PC-9 (cell line): Measurements from ENCODE around the gene MAN1A1. TPM values are rescaled to one million over a fixed set of nuclear protein-coding genes. Genes with fewer than 3 reads are reported as not detected.

Experiments used
- BruUV-seq: library from RNA; stranded (reverse); fragments of 400-500 nt; replicated peaks from 2 replicates; lab custom pipeline; 2021; lab: Mats Ljungman, UMichigan
- CTCF ChIA-PET: fragments of 300-600 bp; sonication (Branson Sonifier 250); formaldehyde crosslinking; loops from one replicate; lab custom pipeline; 2022; ENCODE audit warnings: antibody characterized with exemption; lab: Charles Lee
- POLR2A ChIA-PET: fragments of 300-600 bp; sonication (Branson Sonifier 250); formaldehyde crosslinking; loops from one replicate; lab custom pipeline; 2022; ENCODE audit warnings: antibody characterized with exemption; ENCODE audit not compliant: unreplicated experiment; lab: Charles Lee
- DNase-seq, 2 experiments: peaks; one replicate each; pipeline versions ENCODE4 v3.0.0 to v3.0.0-alpha.2; 2015 to 2022; ENCODE audit warnings: mixed read lengths in 1 of 2
- H2AFZ ChIP-seq: fragments of 200-600 bp; sonication (generic); 2 replicates; pipeline ENCODE4 v1.8.1; 2017; ENCODE audit warnings: antibody characterized with exemption
- H3F3A ChIP-seq: fragments of 200-600 bp; sonication (generic); 2 replicates; pipeline ENCODE4 v1.8.1; 2017; ENCODE audit warnings: antibody characterized with exemption, mild to moderate bottlenecking, low read depth; ENCODE audit not compliant: insufficient read depth
- H3K27ac ChIP-seq: fragments of 200-600 bp; sonication (generic); 2 replicates; pipeline ENCODE4 v1.6.1; 2016; ENCODE audit warnings: mixed run types
- H3K27me3 ChIP-seq: fragments of 200-600 bp; sonication (generic); 2 replicates; pipeline ENCODE4 v1.6.1; 2016; ENCODE audit warnings: low read depth, mixed run types; ENCODE audit not compliant: insufficient read depth
- H3K36me3 ChIP-seq: fragments of 200-600 bp; sonication (generic); 2 replicates; pipeline ENCODE4 v1.6.1; 2016; ENCODE audit warnings: low read depth, mixed run types
- H3K4me1 ChIP-seq: fragments of 200-600 bp; sonication (generic); replicated peaks from 2 replicates; pipeline ENCODE4 v1.6.1; 2016; ENCODE audit warnings: mixed run types; ENCODE audit not compliant: insufficient read depth
- H3K4me2 ChIP-seq: fragments of 200-600 bp; sonication (generic); 2 replicates; pipeline ENCODE4 v1.6.1; 2017; ENCODE audit warnings: mixed run types
- H3K4me3 ChIP-seq: fragments of 200-600 bp; sonication (generic); 2 replicates; pipeline ENCODE4 v1.6.1; 2016; ENCODE audit warnings: mixed run types
- H3K79me2 ChIP-seq: fragments of 200-600 bp; sonication (generic); 2 replicates; pipeline ENCODE4 v1.6.1; 2017; ENCODE audit warnings: low read depth, mixed run types
- H3K9me2 ChIP-seq: fragments of 200-600 bp; sonication (generic); 2 replicates; pipeline ENCODE4 v1.8.1; 2017; ENCODE audit warnings: mild to moderate bottlenecking; ENCODE audit not compliant: insufficient read depth
- H3K9me3 ChIP-seq: fragments of 200-600 bp; sonication (generic); 2 replicates; pipeline ENCODE4 v1.8.1; 2016; ENCODE audit warnings: low read depth; ENCODE audit not compliant: insufficient read depth
- H4K20me1 ChIP-seq: fragments of 200-600 bp; sonication (generic); 2 replicates; pipeline ENCODE4 v1.8.1; 2017; ENCODE audit not compliant: insufficient read depth
- CTCF ChIP-seq: fragments of 200-600 bp; sonication (generic); conservative IDR thresholded peaks from 2 replicates; pipeline ENCODE4 v1.6.1; 2017; ENCODE audit warnings: mixed run types, antibody characterized with exemption, mild to moderate bottlenecking, moderate library complexity
- EZH2 ChIP-seq: fragments of 200-600 bp; sonication (generic); IDR thresholded peaks from 2 replicates; pipeline ENCODE4 v1.8.0; 2017; ENCODE audit warnings: antibody characterized with exemption, low read depth
- intact Hi-C: fragments of 100-400 bp; cut with micrococcal nuclease; formaldehyde crosslinking; loops from one replicate; pipeline ENCODE4 v1.10.0; 2022; ENCODE audit not compliant: unreplicated experiment
- total RNA-seq: library from RNA; stranded (reverse); gene quantifications from 2 replicates; pipeline ENCODE4 v1.2.3, GENCODE V29; 2021

The MAN1A1 gene
- total RNA-seq, 1 experiment from 2014 or later: 13.4 TPM

- no peak overlapping the region for H3K4me2 ChIP-seq
- no peak overlapping the region for H3K4me3 ChIP-seq
- H4K20me1 ChIP-seq: no peaks in the 10 kb centered on the region; the same call in 1 of the 2 replicates
- H3K36me3 ChIP-seq: no peaks in the 10 kb centered on the region
- peaks cover 12% of the 10 kb centered on the region; the same call in 1 of the 2 replicates for H3K9me3 ChIP-seq
- no peak for TF ChIP-seq EZH2
- TF ChIP-seq CTCF: no peak
- no peaks in the 10 kb centered on the region for H3K79me2 ChIP-seq
- ChIA-PET POLR2A (no interaction called here), CTCF (no interaction called here)
- no peak overlapping the region for H3K27ac ChIP-seq
- intact Hi-C loops: loop anchor here (10.0 kb wide), 1 partner anchor 133 kb away; no protein-coding TSS in a partner anchor
- H2AFZ ChIP-seq: no peak overlapping the region
- H3K9me2 ChIP-seq: no peaks in the 10 kb centered on the region
- H3K4me1 ChIP-seq: no peaks in the 10 kb centered on the region
- H3F3A ChIP-seq: no peaks in the 10 kb centered on the region
- peak in 1 of 2 experiments; percentile 25 for DNase-seq
- no peaks in the 10 kb centered on the region for H3K27me3 ChIP-seq
- BruUV-seq: no TSS peak
Observed at GRCh38 chr6:119267126-119267905, 82.2 kb downstream of the MAN1A1 start.

GRCh38 chr6:119264854-119265397 lies 84.6 kb downstream of the MAN1A1 start:
- H3K4me3 ChIP-seq: no peak overlapping the region
- no peaks in the 10 kb centered on the region for H3K36me3 ChIP-seq
- intact Hi-C loops: loop anchor here (10.0 kb wide), 1 partner anchor 130 kb away; no protein-coding TSS in a partner anchor
- ChIA-PET POLR2A (no interaction called here), CTCF (no interaction called here)
- no peaks in the 10 kb centered on the region for H3K9me2 ChIP-seq
- no peak for TF ChIP-seq EZH2
- TF ChIP-seq CTCF: no peak
- no peaks in the 10 kb centered on the region for H3K27me3 ChIP-seq
- peaks cover 3% of the 10 kb centered on the region; the same call in 1 of the 2 replicates for H4K20me1 ChIP-seq
- DNase-seq: peak in 1 of 2 experiments; percentile 13
- H3K9me3 ChIP-seq: no peaks in the 10 kb centered on the region
- no TSS peak for BruUV-seq
- no peak overlapping the region for H2AFZ ChIP-seq
- no peaks in the 10 kb centered on the region for H3K79me2 ChIP-seq
- no peak overlapping the region for H3K4me2 ChIP-seq
- H3F3A ChIP-seq: peaks cover 23% of the 10 kb centered on the region
- H3K27ac ChIP-seq: no peak overlapping the region
- H3K4me1 ChIP-seq: peaks cover 16% of the 10 kb centered on the region

GRCh38 chr6:119262612-119263011 lies 86.9 kb downstream of the MAN1A1 start:
- no peak overlapping the region for H3K4me2 ChIP-seq
- peaks cover 24% of the 10 kb centered on the region for H3F3A ChIP-seq
- ChIA-PET CTCF (no interaction called here), POLR2A (no interaction called here)
- no peaks in the 10 kb centered on the region for H3K36me3 ChIP-seq
- intact Hi-C loops: loop anchor here (10.0 kb wide), 1 partner anchor 128 kb away; no protein-coding TSS in a partner anchor
- no peak overlapping the region for H3K27ac ChIP-seq
- H3K79me2 ChIP-seq: no peaks in the 10 kb centered on the region
- no peak overlapping the region for H3K4me3 ChIP-seq
- no peaks in the 10 kb centered on the region for H3K9me2 ChIP-seq
- no peaks in the 10 kb centered on the region for H3K27me3 ChIP-seq
- peaks cover 36% of the 10 kb centered on the region for H3K4me1 ChIP-seq
- H3K9me3 ChIP-seq: no peaks in the 10 kb centered on the region
- no TSS peak for BruUV-seq
- peaks cover 3% of the 10 kb centered on the region; the same call in 1 of the 2 replicates for H4K20me1 ChIP-seq
- no peak for DNase-seq
- H2AFZ ChIP-seq: no peak overlapping the region
- TF ChIP-seq EZH2 (no peak), CTCF (no peak)
